GM18519 (cell line): ENCODE results near the gene OR6K3.
"Not testable (repeated sequence)": the region's sequence is repeated elsewhere in the genome, so short reads cannot be mapped to it uniquely, and the experiment has no call there.

ENCODE experiments used
- ATAC-seq: cut with Tn5 transposase; IDR thresholded peaks from one replicate; pipeline ENCODE4 v1.9.1; 2021; ENCODE audit warnings: mild to moderate bottlenecking, moderate library complexity; ENCODE audit not compliant: unreplicated experiment, low FRiP score

Gene OR6K3

GRCh38 chr1:158720620-158721019 lies at the start of gene OR6K3:
Gene OR6K3 (minus strand): TSS chr1:158720720. CDS start chr1:158718115, 2,605 bp downstream.
- ATAC-seq = no peak

DNA sequence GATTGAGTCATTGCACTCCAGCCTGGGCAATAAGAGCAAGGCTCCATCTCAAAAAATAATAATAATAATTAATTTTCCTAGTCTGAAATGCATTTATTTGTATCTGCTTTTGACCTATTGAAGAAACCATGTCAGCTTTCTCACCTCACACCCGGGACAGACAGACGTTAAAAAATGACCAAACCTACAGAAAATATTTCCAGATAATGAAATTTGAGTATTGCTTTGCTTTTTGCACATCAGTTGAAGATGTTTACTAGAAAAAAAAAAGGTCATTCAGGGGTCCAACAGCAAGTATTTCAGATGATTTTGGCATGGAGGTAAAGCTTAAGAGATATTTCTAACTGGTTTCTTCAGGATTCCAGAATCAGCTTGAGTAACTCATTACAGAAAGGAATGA lies 33.9 kb upstream of the OR6K3 start, which contains the start of gene OR6K6:
OR6K6 (plus strand) TSS at position 301 of the 400 bp plus-strand sequence. CDS start 168 bp downstream, outside the sequence.
- no peak for ATAC-seq

DNA sequence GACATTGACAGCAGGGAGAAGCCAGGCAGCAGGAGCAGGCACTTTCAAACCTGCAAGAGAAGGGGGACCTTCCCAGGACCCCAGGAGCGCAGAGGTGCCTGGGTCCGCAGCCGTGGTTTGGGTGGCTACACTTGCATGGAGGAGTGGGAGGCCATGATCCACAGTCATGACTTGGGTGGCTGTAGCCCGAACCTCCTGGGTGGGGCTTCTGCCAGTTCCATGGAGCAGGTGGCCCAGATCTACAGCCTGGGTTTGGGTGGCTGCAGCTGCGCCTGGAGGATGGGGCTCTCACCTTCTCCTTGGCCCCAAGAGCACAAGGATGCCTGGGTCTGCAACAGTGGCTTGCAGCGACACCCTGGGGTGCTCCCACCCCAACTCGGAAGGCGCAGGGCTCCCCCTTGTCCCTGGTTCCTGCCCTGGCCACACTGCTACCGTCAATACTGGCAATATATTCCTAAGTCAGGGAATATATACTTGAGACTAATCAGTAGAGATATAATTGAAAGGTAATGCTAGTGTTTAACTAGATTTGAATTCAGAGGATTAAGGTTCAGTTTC lies 31.7 kb upstream of the OR6K3 start:
- no peak for ATAC-seq

DNA sequence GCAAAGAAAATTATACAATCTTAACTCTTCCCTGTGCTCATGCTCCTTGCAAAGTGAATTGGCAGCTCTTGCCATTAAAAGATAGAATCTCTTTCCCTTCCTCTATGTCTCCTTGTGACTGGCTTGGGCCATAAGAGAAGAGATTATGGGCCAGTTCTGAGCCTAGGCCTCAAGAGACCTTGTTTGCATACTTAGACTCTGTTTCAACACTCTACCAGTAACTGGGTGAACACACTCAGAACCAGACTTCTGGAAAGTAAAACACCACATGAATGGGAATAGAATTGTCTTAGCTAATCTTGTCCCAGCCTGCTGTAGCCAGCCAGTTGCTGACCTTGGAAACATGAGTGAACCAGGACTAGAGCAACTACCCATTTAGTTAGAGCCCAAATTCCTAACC lies 15.3 kb upstream of the OR6K3 start:
- ATAC-seq = no peak

DNA sequence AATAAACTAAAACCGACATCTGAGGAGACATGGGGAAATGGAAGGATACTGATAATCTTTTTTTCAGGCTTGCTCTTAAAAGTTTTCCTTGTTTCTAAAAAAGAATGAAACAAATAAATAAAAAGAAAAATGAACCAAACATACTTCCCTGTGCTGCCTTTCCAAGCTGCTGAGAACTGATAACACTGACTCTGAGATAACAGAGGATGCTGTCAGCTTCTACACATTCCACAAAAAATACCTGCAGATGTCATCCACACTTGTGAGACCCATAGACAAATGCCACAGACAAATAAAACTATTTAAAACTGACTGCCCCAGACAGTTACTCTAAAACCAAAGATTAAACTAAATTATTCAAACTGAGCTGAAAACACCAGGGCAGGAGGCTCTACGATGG lies 12.0 kb upstream of the OR6K3 start:
- ATAC-seq = no peak

- no peak for ATAC-seq
These were observed 11.2 kb upstream of the OR6K3 start for GRCh38 chr1:158731707-158732106.

DNA sequence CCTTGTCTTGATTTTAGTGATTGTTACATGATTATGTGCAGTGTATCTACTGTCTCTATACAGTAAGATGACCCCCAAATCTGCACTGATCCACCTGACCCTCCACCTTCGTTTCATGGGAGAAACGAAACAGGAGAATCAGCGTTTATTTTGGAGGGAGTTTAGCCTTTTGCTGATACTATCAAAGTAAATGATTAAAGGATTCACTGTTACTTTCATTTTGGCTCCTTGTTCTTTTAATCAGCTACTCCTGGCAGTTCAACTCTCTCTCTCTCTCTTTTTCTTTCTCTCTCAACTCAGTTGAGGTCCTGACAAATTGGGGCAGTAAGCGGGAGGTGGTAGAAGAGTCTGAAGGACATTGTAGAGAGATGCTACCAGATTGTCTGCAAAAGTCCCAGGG lies 9.9 kb upstream of the OR6K3 start:
- ATAC-seq = no peak

GRCh38 chr1:158728510-158729225 lies 8.1 kb upstream of the OR6K3 start:
- no peak for ATAC-seq

GRCh38 chr1:158724442-158724841 lies 3.9 kb upstream of the OR6K3 start:
- ATAC-seq = no peak

DNA sequence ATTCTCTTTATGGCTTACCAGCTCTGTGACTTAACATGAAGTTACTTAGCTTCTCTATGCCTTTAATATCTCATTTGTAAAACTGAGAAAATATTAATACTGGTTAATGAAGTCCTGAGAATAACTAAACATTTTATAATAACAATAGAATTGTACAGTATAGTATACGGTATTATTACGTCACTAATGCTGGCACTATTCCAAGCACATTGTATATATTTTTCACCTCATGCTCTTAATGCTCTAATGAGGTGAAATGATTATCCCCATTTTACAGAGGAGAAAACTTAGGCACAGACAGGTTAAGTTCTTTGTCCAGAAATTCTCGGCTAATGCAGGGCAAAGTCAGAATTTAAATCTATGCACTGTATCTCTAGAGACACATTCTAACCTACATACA lies 856 bp downstream of the OR6K3 start:
- ATAC-seq = no peak

DNA sequence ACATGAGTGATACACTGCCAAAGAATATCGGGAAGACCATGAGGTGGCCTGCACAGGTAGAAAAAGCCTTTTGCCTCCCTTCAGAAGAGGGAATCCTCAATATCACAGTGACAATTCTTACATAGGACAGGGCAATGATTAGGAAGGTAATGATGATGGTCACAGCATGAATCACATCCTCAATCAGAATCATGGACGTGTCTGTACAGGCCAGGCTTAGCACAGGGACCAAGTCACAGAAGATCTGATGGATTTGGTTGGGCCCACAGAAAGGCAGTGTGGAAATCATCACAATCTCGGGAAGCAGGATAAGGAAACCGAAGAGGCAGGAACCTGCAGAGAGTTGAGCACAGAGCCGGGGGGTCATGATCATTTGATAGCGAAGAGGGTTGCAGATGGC lies 3.2 kb downstream of the OR6K3 start:
- no peak for ATAC-seq

DNA sequence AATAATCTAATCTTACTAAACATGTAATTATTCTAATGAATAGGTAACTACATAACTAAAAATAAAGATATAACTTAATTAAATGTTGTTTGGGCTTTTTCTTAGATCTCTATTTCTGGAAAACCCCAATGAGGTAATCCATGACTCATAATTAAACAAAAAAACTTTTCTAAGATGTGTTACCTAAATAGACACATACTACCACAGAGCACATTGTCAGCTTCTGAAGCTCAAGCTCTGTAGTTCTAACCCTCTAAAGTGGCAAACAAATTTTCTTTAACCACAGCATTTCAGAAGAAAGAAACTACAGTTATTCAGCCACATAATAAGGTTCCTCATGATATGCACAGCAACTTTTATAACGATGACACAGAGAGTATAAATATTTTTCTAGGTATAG lies 4.2 kb downstream of the OR6K3 start:
- peak; percentile 91 for ATAC-seq

GRCh38 chr1:158714754-158715153 lies 5.8 kb downstream of the OR6K3 start:
- no peak for ATAC-seq

- no peak for ATAC-seq
These were observed 9.4 kb downstream of the OR6K3 start for GRCh38 chr1:158711098-158711497.

DNA sequence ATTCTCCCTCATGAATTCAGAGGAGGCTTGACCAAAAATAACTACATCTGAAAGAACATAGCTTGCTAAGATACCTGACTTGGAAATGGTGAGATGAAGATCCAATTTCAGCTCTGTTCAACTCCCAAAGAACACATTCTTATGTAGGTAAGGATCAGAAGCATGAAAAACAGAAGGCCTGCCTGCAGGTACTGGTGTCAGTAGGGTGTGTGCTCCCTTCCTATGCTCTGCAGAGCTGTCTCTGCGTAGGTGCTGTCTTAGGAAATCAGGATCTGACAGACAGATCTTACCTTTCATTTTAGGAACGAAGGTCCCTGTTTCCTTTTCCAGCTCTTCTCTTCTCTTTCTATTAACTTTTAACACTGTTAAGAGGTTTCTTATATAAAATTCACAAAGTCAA lies 14.4 kb downstream of the OR6K3 start:
- no peak for ATAC-seq

- no peak for ATAC-seq
These were observed 20.0 kb downstream of the OR6K3 start, which contains the start of gene OR6K2 for GRCh38 chr1:158700552-158700951. Gene OR6K2 (minus strand): TSS chr1:158700652. CDS start chr1:158700652, 0 bp downstream.

DNA sequence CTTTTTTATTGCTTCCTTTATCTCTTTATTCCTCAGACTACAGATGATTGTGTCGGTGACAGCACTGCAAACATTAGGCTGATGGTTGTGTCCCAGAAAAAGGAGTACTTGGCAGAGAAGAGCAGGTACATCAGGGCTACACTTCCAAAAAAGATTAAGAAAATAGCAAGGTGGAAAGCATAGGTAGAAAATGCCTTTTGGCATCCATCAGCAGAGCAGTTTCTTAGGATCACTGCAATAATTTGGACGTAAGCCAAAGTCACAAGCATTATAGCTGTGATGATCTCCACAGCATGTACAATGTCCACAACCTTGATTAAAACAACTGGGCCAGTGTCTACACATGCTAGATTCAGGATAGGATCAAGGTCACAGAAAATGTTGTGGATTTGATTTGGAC lies 25.9 kb downstream of the OR6K3 start:
- no peak for ATAC-seq

GRCh38 chr1:158692356-158692755 lies 28.2 kb downstream of the OR6K3 start:
- no peak for ATAC-seq

- ATAC-seq = no peak
These were observed 28.6 kb downstream of the OR6K3 start for GRCh38 chr1:158691907-158692306.

DNA sequence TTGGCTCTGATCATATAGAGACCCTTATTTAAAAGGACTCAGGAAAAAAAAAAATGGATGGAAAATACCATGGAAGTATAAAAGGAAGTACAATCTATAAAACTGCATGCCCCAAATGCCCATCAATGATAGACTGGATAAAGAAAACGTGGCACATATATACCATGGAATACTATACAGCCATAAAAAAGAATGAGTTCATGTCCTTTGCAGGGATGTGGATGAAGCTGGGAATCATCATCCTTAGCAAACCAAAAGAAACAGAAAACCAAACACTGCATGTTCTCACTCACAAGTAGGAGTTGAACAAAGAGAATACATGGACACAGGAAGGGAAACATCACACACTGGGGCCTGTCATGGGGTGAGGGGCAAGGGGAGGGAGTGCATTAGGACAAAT lies 29.4 kb downstream of the OR6K3 start:
- not testable (repeated sequence) for ATAC-seq

GRCh38 chr1:158689875-158690274 lies 30.6 kb downstream of the OR6K3 start:
- ATAC-seq = no peak

DNA sequence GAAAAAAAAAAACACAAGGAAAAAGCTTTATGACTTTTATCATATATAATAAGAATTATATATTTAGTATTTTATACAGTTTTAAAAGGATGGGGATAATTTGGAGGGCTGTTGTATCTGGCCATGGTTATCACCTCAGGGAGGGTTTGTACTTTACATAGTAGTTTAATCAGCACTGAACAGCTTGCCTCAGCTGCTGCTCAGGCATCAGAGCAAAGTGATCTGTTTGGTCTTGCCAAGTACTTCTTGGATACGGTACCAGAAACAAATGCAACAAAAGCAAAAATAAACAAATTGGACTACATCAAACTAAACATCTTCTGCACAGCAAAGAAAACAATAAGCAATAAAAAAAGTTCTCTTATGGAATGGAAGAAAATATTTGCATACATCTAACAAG lies 31.4 kb downstream of the OR6K3 start:
- ATAC-seq = no peak
